Right hindlimb (tissue), 1 donor: ENCODE results near the gene UTF1.

Experiments
- DNase-seq: peaks from one replicate; pipeline ENCODE4 v3.0.0-alpha.2; 2018

Gene UTF1

GRCh38 chr10:133280391-133281059, 50.5 kb downstream of the UTF1 start:
- DNase-seq: no peak

DNA sequence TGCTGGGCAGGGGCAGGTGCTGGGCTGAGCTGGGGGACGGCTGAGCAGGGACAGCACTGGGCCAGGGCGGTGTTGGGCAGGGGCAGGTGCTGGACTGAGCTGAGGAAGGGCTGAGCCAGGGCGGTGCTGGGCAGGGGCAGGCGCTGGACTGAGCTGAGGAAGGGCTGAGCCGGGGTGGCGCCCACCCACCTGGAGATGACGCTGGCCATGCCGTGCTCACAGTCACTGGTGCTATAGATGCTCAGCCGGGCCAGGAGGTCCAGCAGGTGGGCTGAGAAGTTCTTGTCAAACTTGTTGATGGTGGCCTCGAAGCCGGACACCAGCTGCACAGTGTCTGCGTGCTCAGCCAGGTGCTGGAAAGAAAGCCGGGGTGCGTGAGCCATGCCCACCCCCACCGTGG, 51.1 kb downstream of the UTF1 start:
- DNase-seq: no peak
